ENCODE measurements around the gene LONRF2.
A peak's percentile ranks its signal among the peaks of the same experiment; 100 is the strongest.
"Not testable (repeated sequence)": the region's sequence is repeated elsewhere in the genome, so short reads cannot be mapped to it uniquely, and the experiment has no call there.

The LONRF2 gene

GRCh38 chr2:100321866-100322820 lies at the start of gene LONRF2:
Gene LONRF2, minus strand, starts transcription at chr2:100322501. Its CDS starts 408 bp downstream, at chr2:100322093.
- no peak for DNase-seq (ENCODE audit: low read depth)

GRCh38 chr2:100367163-100367562 lies 44.9 kb upstream of the LONRF2 start:
- DNase-seq (ENCODE audit: low read depth): no peak

GRCh38 chr2:100365434-100365833 lies 43.1 kb upstream of the LONRF2 start:
- DNase-seq (ENCODE audit: low read depth): peak; percentile 72

- not testable (repeated sequence) for DNase-seq (ENCODE audit: low read depth)
Measured at GRCh38 chr2:100362269-100362668, 40.0 kb upstream of the LONRF2 start.

- peak; percentile 19 for DNase-seq (ENCODE audit: low read depth)
Measured at GRCh38 chr2:100359576-100359975, 37.3 kb upstream of the LONRF2 start.

- DNase-seq (ENCODE audit: low read depth): no peak
Measured at GRCh38 chr2:100358554-100358953, 36.3 kb upstream of the LONRF2 start.

- DNase-seq (ENCODE audit: low read depth): no peak
Measured at GRCh38 chr2:100352521-100352920, 30.2 kb upstream of the LONRF2 start.

GRCh38 chr2:100350661-100351185 lies 28.4 kb upstream of the LONRF2 start:
- no peak for DNase-seq (ENCODE audit: low read depth)

GRCh38 chr2:100345144-100345543 lies 22.8 kb upstream of the LONRF2 start:
- not testable (repeated sequence) for DNase-seq (ENCODE audit: low read depth)

GRCh38 chr2:100344433-100344832 lies 22.1 kb upstream of the LONRF2 start:
- DNase-seq (ENCODE audit: low read depth): no peak

GRCh38 chr2:100342466-100342865 lies 20.2 kb upstream of the LONRF2 start:
- DNase-seq (ENCODE audit: low read depth): not testable (repeated sequence)

GRCh38 chr2:100339823-100340222 lies 17.5 kb upstream of the LONRF2 start:
- DNase-seq (ENCODE audit: low read depth): no peak

- DNase-seq (ENCODE audit: low read depth): no peak
Measured at GRCh38 chr2:100334929-100335328, 12.6 kb upstream of the LONRF2 start.

GRCh38 chr2:100327742-100328141 lies 5.4 kb upstream of the LONRF2 start:
- DNase-seq (ENCODE audit: low read depth): no peak

- peak; percentile 20 for DNase-seq (ENCODE audit: low read depth)
Measured at GRCh38 chr2:100321179-100321865, 979 bp downstream of the LONRF2 start.

- no peak for DNase-seq (ENCODE audit: low read depth)
Measured at GRCh38 chr2:100320547-100321178, 1.6 kb downstream of the LONRF2 start.

- no peak for DNase-seq (ENCODE audit: low read depth)
Measured at GRCh38 chr2:100317634-100318033, 4.7 kb downstream of the LONRF2 start.

GRCh38 chr2:100309973-100310719 lies 12.2 kb downstream of the LONRF2 start:
- DNase-seq (ENCODE audit: low read depth): no peak

- DNase-seq (ENCODE audit: low read depth): no peak
Measured at GRCh38 chr2:100309311-100309710, 13.0 kb downstream of the LONRF2 start.

- DNase-seq (ENCODE audit: low read depth): no peak
Measured at GRCh38 chr2:100303744-100304143, 18.6 kb downstream of the LONRF2 start.

- DNase-seq (ENCODE audit: low read depth): no peak
Measured at GRCh38 chr2:100302585-100302892, 19.8 kb downstream of the LONRF2 start.
